ENCODE measurements around the gene PPARG. TPM values are rescaled to one million over a fixed set of nuclear protein-coding genes. Genes with fewer than 3 reads are reported as not detected.

The PPARG gene
- total and polyA plus RNA-seq, 2 experiments from 2014 or later = 0.49 to 0.76 TPM

GRCh38 chr3:12408984-12409683 lies 120.3 kb downstream of the PPARG start:
- Histone ChIP-seq H3K36me3 (ENCODE audit: low read depth) (no peaks in the 10 kb centered on the region), H2AFZ (no peak overlapping the region), H4K20me1 (ENCODE audit: insufficient read depth) (no peaks in the 10 kb centered on the region), H3K4me2 (ENCODE audit: unreplicated experiment) (no peak overlapping the region), H3K27me3 (replicated peaks; ENCODE audit: insufficient read depth) (no peaks in the 10 kb centered on the region), H3K4me1 (ENCODE audit: insufficient read depth) (no peaks in the 10 kb centered on the region), H3K9me3 (ENCODE audit: low read depth) (no peaks in the 10 kb centered on the region), H3K9me2 (ENCODE audit: insufficient read depth) (no peaks in the 10 kb centered on the region), H3K9ac (no peak overlapping the region), H3K4me3 (no peak overlapping the region), H3F3A (ENCODE audit: insufficient read depth) (no peaks in the 10 kb centered on the region), H3K27ac (no peak overlapping the region), H3K79me2 (ENCODE audit: insufficient read depth) (no peaks in the 10 kb centered on the region)
- WGBS, 2 experiments (ENCODE audit: low coverage in 1 of 2, low lambda C conversion rate in 2 of 2, missing lambda C conversion rate in 2 of 2) = 79 to 84% methylated on average over 3 of the region's 3 CpGs
- no peak for DNase-seq
- no peak for TF ChIP-seq EZH2 (IDR thresholded peaks at IDR 0.05; ENCODE audit: insufficient read depth, poor library complexity, severe bottlenecking)
- no peak for TF ChIP-seq EZH2phosphoT487 (IDR thresholded peaks at IDR 0.05; ENCODE audit: insufficient read depth, low read depth)
- in situ Hi-C loops (cut with MboI) = no loop called here

- H3K4me3 ChIP-seq = no peak overlapping the region
- WGBS, 2 experiments (ENCODE audit: low coverage in 1 of 2, low lambda C conversion rate in 2 of 2, missing lambda C conversion rate in 2 of 2) = 79 to 86% methylated on average over 11 of the region's 11 CpGs
- no peaks in the 10 kb centered on the region for H3K27me3 ChIP-seq (replicated peaks; ENCODE audit: insufficient read depth)
- TF ChIP-seq EZH2 (IDR thresholded peaks at IDR 0.05; ENCODE audit: insufficient read depth, poor library complexity, severe bottlenecking) (no peak), EZH2phosphoT487 (IDR thresholded peaks at IDR 0.05; ENCODE audit: insufficient read depth, low read depth) (no peak)
- H3K79me2 ChIP-seq (ENCODE audit: insufficient read depth) = no peaks in the 10 kb centered on the region
- H3F3A ChIP-seq (ENCODE audit: insufficient read depth) = no peaks in the 10 kb centered on the region
- no peaks in the 10 kb centered on the region for H3K4me1 ChIP-seq (ENCODE audit: insufficient read depth)
- no peak for DNase-seq
- no peaks in the 10 kb centered on the region for H3K9me2 ChIP-seq (ENCODE audit: insufficient read depth)
- no peak overlapping the region for H3K4me2 ChIP-seq (ENCODE audit: unreplicated experiment)
- no peak overlapping the region for H3K9ac ChIP-seq
- no peaks in the 10 kb centered on the region for H3K9me3 ChIP-seq (ENCODE audit: low read depth)
- H3K36me3 ChIP-seq (ENCODE audit: low read depth) = no peaks in the 10 kb centered on the region
- H2AFZ ChIP-seq = no peak overlapping the region
- in situ Hi-C loops (cut with MboI) = no loop called here
- no peak overlapping the region for H3K27ac ChIP-seq
- no peaks in the 10 kb centered on the region for H4K20me1 ChIP-seq (ENCODE audit: insufficient read depth)
Measured at GRCh38 chr3:12409684-12410596, 121.1 kb downstream of the PPARG start.

- in situ Hi-C loops (cut with MboI) = no loop called here
- Histone ChIP-seq H3K36me3 (ENCODE audit: low read depth) (no peaks in the 10 kb centered on the region), H2AFZ (no peak overlapping the region), H3K9me2 (ENCODE audit: insufficient read depth) (no peaks in the 10 kb centered on the region), H3K4me3 (no peak overlapping the region), H3K27ac (no peak overlapping the region), H3K9me3 (ENCODE audit: low read depth) (no peaks in the 10 kb centered on the region), H3K79me2 (ENCODE audit: insufficient read depth) (no peaks in the 10 kb centered on the region), H3K27me3 (replicated peaks; ENCODE audit: insufficient read depth) (no peaks in the 10 kb centered on the region), H3K4me2 (ENCODE audit: unreplicated experiment) (no peak overlapping the region), H4K20me1 (ENCODE audit: insufficient read depth) (no peaks in the 10 kb centered on the region), H3K9ac (no peak overlapping the region), H3F3A (ENCODE audit: insufficient read depth) (no peaks in the 10 kb centered on the region), H3K4me1 (ENCODE audit: insufficient read depth) (no peaks in the 10 kb centered on the region)
- TF ChIP-seq EZH2 (IDR thresholded peaks at IDR 0.05; ENCODE audit: insufficient read depth, poor library complexity, severe bottlenecking) (no peak), EZH2phosphoT487 (IDR thresholded peaks at IDR 0.05; ENCODE audit: insufficient read depth, low read depth) (no peak)
- WGBS, 2 experiments (ENCODE audit: low coverage in 1 of 2, low lambda C conversion rate in 2 of 2, missing lambda C conversion rate in 2 of 2) = 59 to 71% methylated on average over 1 of the region's 1 CpG
- DNase-seq = no peak
Measured at GRCh38 chr3:12413721-12414255, 124.9 kb downstream of the PPARG start.

- no peak overlapping the region for H3K4me3 ChIP-seq
- no peaks in the 10 kb centered on the region for H3F3A ChIP-seq (ENCODE audit: insufficient read depth)
- H2AFZ ChIP-seq = no peak overlapping the region
- no peaks in the 10 kb centered on the region for H3K9me2 ChIP-seq (ENCODE audit: insufficient read depth)
- H3K4me2 ChIP-seq (ENCODE audit: unreplicated experiment) = no peak overlapping the region
- WGBS, 2 experiments (ENCODE audit: low coverage in 1 of 2, low lambda C conversion rate in 2 of 2, missing lambda C conversion rate in 2 of 2) = 83 to 91% methylated on average over 4 of the region's 4 CpGs
- in situ Hi-C loops (cut with MboI) = no loop called here
- H3K9me3 ChIP-seq (ENCODE audit: low read depth) = no peaks in the 10 kb centered on the region
- H3K79me2 ChIP-seq (ENCODE audit: insufficient read depth) = no peaks in the 10 kb centered on the region
- H3K27me3 ChIP-seq (replicated peaks; ENCODE audit: insufficient read depth) = no peaks in the 10 kb centered on the region
- H3K27ac ChIP-seq = no peak overlapping the region
- TF ChIP-seq EZH2phosphoT487 (IDR thresholded peaks at IDR 0.05; ENCODE audit: insufficient read depth, low read depth) = no peak
- no peak for DNase-seq
- peaks cover 2% of the 10 kb centered on the region for H3K4me1 ChIP-seq (ENCODE audit: insufficient read depth)
- no peak overlapping the region for H3K9ac ChIP-seq
- no peaks in the 10 kb centered on the region for H4K20me1 ChIP-seq (ENCODE audit: insufficient read depth)
- no peaks in the 10 kb centered on the region for H3K36me3 ChIP-seq (ENCODE audit: low read depth)
Measured at GRCh38 chr3:12415014-12415680, 126.3 kb downstream of the PPARG start.
